Islet of Langerhans (tissue), 1 donor: Measurements from ENCODE around the gene DENND1A.

Experiments used
- FAIRE-seq: peaks from one replicate; lab custom pipeline; 2011; peaks lifted over from hg19 to GRCh38; lab: Jason Lieb, UNC

The DENND1A gene

DNA sequence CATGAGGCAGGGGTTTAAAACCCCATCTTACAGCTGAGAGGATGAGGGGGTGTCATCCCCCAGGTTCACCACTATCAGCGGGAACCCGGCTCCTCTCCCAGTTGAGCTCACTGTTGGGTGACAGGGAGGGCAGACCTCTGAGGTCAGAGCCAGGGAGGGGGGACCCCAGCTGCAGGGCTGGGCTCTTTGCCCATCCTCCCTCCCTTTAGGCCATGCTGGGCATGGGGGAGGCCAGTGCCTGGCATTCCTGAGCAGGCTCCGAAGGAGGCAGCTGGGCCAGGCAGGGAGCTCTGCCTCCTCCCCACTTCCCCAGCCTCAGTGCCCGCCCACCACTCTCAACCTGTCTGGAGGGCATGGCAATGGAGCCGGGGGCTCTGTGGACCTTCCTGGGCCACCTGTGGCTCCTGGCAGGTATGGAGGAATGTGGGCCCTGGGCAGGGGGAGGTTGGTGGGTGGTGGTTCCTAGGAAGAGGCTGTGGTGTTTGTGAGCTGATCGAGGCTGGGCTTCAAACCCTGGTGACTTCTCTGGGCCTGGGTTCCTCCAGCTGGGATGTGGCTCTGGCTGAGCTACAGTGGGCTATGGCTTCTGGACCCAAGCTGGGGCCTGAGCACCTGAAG, 561.3 kb downstream of the DENND1A start:
- FAIRE-seq: no peak

DNA sequence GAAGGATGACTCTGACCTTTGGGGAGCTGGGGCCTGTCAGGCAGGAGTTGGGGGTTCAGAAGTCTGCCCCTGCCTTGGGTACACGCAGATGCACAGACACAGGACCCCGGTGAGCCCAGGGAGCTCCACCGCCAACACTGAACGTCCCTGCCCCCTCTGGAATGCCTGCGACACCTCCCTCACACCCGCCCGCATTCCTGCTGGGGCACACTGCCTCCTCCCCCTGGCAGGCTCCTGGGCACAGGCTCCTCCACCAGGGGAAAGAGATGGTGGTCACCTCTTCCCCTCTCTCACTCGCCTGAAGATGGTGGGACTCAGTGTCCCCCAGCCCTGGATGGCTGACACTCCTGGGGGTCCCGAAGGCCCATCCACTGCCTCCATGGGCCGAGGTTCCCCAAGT, 561.9 kb downstream of the DENND1A start:
- FAIRE-seq: no peak

DNA sequence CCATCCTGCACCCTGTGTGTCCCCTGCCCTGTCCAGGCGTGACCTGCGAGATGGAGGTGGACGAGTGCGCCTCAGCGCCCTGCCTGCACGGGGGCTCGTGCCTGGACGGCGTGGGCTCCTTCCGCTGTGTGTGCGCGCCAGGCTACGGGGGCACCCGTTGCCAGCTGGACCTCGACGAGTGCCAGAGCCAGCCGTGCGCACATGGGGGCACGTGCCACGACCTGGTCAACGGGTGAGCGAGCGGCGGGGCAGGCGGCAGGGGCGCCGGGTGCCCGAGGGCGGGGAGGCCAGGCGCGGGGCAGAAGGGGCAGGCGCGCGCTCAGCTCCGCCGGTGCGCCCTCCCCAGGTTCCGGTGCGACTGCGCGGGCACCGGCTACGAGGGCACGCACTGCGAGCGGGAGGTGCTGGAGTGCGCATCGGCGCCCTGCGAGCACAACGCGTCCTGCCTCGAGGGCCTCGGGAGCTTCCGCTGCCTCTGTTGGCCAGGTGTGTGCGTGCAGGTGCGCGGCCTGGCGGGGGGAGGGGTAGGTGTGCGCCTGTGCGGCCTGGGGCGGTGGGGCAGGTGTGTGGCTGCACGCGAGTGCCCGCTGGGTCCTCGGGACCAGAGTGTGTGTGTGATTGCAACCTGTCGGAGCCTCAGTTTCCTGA, 563.9 kb downstream of the DENND1A start:
- FAIRE-seq: no peak

DNA sequence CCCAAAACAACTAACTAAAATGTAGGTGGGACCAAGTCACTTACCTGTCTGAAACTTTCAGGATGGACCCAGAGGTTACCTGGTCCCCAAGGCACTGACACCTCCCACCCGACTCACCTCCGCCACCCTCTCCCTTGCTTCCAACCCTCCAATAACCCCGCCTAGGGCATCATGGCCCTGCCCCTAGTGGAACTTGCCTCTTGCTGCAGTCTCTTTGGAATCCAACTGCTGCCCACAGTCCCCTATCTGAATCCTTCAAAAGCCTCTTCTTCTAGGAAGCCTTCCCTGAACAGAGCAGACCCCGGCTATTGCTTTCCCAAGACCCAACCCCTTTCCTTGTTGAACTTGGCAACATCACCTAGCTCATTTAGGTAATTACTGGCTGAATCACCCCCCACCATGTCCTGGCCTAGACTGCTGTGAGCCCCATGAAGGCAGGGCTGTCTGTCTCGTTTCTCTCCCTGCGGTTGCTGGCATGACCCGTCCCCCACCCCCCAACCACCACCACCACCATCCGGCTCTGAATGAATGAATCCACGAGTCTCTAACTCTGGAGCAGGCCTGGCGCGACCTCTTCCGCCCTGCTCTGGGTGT, 564.5 kb downstream of the DENND1A start:
- FAIRE-seq: no peak

DNA sequence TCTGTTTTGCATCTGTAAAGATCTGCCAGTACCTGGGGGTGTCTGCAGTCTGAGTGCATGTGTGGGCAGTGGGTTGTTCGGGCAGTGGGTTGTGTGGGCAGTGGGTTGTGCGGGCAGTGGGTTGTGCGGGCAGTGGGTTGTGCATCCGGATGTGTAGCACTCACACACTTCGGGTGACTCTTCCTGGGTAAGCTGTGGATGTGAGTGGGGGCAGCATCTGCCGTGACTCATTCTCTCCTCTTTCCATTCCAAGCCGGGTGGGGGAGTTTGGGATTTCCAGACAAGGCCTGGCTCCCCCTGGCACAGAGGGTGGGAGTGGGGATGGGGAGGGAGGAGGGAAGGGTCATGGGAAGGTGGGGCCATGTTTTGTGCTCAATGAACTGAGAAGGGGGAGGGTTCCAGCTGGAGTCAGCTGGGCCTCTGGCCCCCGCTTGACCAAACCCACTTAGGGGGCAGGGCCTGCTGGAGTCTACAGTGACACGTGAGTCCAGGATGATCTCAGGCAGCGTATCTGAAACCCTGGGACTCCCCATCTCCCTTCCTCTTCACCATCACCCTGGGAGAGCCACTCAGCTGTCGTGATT, 565.6 kb downstream of the DENND1A start:
- no peak for FAIRE-seq

DNA sequence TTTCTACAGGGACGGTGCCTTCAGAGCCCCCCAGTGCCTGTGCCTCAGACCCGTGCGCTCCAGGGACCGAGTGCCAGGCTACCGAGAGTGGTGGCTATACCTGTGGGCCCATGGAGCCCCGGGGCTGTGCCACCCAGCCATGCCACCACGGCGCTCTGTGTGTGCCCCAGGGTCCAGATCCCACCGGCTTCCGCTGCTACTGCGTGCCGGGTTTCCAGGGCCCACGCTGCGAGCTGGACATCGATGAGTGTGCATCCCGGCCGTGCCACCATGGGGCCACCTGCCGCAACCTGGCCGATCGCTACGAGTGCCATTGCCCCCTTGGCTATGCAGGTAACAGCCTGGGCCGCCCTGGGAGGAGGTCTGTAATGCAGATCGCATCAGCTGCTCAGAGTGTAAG, 567.1 kb downstream of the DENND1A start:
- no peak for FAIRE-seq

DNA sequence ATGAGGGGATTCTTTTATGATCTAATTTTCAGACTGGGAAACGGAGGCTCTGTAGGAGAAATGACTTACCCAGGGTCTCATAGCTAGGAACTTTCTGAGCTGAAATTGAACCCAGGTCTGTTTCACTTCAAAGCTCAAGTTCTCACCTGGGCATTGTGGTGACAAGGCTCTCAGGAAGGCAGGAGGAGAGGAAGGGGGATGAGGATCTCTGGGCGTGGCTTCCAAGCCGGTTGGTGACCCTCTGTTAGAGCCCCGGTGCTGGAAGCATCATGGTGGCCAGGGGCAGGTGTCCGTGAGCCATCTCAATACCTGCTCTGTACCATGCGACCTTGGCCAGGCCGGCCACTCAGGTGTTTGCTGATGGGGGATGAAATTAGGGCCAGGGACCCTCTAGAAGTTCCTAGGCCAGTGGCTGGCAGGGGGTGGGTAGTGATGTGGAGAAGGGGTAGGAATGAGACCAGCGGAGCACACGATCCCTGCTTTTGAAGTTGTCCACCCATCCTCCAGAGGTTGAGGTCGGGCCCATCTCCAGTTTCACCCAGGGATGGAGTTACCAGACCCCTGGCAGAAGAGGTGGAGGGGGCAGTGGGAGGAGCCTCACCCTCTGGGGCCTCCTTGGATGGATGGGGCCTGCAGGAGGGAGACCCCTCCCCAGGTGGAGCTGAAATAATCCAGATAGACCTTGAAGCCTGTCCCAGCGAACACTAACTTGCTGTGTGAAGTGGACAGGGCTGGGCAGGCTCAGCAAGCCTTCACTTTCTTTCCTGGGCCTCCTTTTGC, 568.0 kb downstream of the DENND1A start:
- no peak for FAIRE-seq

DNA sequence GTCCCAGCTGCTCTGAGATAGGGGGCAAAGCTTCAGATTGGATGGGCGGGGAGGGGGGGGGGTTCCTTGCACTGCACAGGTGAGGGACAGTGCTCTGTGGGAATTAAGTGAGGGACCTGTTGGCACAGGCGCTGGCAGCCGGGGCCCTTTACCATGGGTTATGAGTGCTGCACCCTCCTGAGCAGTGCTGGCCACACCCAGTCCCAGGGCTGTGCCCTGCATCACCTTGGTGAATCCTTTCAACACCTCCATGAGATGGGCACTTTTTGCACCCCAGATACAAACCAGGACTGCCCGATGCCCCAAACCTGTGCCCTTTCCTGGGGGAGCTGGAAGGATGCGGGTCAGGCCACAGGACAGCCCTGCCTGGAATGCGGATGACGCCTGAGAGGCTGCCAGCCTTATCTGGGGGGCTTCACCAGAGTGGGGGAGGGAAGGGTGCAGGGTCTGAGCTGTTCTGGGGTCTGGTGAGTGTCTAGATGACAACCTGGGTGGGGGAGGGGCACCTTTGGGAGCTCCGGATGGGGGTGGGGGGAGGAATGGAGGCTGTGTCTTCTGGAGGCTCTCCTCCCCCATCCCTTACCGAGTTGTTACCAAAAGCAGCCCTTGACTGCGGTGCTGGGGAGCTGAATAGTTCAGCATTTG, 568.7 kb downstream of the DENND1A start:
- FAIRE-seq: no peak

DNA sequence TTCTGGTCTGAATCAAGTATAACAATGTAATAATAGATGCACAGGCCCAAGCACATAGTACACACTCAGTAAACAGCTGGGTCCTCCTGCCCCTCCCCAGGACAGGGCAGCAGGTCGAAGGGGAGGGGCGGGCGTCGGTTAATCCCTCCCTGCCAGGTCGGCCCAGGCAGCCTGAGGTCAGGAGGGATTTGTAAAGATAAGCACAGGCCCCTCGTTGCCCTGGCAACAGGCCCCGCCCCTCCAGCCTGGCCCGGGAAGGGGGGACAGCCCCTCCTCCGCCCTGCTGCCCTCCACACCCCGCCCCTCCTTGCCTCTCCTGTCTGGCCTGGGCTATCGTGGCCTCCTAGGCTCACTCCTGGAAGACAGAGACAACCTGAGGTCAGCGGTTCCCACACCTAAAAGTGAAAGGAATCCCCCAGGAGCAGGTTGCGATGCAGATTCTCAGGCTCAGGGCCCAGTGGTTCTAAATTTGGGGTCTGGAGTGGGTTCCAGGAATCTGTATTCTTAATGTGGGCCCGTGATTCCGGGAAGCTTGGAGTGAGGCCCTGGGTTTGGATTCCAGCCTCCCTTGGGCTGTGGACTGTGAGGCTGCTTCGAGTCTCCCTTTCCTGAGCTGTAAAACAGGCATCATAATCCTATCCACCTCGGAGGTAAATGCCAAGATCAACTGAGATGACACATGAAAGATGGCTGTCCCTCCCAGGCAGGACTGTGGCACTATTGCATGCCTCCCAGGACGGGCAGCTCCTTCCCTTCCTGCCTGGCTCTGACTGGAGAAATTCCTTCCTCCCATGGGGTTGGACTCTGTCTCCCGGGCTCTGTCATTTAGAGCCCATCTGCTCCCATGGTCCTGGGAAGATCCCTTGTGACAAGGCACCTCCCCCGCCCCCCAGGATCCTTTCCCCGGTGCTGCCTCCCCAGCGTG, 569.5 kb downstream of the DENND1A start:
- FAIRE-seq: no peak

DNA sequence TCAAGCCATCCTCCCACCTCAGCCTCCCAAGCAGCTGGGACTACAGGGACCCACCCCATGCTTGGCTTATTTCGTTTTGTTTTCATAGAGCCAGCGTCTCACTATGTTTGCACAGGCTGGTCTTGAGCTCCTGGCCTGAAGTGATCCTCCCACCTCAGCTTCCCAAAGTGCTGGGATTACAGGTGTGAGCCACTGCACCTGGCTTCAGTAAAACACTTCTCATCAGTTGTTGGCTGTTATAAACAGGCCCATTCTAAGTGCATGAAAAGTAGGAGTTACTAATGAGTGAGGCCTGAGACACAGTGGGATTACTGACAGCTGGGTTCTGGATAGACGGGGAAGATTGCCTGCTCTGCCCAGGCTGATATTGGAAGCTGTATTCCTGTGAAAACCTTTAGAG, 570.4 kb downstream of the DENND1A start:
- no peak for FAIRE-seq

DNA sequence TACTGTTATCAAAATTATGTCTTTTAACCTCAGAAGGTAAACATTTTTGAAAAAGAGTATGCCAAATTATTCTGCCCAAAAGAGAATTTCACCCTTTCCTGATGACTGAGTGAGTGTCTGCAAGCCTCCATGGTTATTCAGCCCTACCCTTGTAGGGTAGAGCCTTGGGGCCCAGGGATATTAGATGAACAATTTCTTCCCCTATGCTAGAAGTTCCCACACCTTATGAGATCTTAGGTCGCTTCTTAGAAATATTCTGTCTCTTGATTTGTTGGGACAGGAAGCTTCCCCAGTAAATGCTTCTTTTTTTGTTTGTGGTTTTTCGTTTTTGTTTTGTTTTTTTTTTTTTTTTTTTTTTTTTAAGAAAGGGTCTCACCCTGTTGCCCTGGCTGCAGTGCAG, 570.8 kb downstream of the DENND1A start:
- FAIRE-seq: no peak

DNA sequence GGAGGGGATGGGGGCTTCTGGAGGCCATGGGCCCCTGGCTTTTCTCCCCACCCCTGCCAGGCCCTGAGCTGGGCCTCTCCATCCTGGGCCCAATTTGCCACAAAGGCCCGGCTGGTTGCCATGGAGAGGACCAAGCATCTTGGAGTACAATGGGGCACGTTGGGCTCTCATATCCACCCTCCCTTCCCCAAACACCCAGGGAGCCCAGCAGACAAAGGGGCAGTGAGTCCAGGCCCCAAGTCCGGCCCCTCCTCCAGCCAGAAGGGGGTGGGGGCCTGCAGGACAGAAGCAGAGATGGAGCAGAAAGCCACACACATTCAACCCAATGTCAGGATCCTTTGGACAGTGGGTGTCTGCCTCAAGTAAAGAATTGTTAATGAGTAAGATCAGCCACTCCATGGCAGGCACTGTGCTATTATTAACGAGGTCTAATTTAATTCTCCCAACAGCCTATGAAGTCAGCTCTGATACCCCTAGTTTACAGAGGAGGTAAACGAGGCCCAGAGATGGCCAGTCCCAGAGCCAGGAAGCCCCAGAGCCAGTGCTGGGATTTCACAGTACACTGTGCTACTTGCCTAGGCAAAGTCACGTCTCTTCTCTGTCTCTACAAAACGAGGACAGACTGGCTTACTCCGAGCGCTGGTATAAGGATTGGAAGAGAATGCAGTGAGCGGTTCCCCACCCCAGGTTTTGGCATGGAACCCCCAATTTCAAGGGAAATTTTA, 571.6 kb downstream of the DENND1A start:
- FAIRE-seq: no peak

DNA sequence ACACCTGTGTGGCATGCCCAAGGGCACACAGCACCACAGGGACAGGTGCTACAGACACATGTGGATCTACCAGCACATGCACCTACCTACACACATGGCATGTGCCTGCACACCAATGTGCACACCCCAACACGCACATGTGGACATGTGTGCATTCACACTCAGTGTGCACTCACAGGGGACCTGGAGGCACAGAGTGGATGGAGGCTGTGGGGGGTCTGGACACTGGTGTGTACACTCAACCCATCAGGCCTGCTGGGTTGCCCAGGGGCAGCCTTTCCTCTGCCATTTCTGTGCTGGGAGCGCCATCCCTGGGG, 572.2 kb downstream of the DENND1A start:
- FAIRE-seq: no peak

DNA sequence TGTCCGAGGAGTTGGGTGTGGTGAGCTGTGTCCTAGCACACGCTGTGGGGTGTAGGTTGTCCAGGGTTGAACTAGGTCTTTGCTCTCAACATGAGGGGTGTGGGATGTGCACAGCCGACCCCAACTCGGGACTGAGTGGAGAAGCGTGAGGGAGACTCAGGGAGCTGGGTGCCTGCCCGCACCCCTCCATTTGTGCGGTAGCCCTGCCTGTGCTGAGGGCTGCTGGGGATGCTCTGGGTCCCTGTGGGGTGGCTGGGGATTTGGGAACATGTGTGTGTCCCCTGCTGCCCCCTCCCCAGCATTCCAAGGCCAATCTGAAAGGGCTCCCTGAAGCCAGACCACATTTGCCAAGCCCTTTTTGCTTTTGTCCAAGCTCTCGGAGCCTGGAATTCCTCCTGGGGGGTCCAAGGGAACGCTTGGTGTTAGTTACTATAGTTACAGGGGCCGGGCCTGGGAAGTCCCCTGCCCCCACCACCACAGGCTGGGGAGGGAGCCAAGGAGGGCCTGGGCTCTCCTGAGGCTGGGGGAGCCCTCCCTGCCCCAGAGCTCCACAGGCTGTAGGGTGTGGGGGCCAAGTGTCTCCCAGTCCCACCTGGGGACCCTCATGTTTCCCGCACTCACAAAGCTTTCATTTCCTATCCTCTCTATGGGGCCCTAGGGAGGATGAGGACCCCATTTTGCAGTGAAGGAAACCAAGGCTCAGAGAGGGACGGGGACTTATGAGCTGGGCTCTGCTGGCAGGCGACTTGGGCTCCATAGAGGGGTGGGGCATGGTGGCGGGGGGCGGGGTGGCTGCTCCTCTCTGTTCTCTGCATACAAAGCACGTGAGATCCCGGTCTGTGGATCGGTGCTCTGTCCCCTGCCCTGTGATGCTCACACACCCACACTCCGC, 572.8 kb downstream of the DENND1A start:
- no peak for FAIRE-seq

DNA sequence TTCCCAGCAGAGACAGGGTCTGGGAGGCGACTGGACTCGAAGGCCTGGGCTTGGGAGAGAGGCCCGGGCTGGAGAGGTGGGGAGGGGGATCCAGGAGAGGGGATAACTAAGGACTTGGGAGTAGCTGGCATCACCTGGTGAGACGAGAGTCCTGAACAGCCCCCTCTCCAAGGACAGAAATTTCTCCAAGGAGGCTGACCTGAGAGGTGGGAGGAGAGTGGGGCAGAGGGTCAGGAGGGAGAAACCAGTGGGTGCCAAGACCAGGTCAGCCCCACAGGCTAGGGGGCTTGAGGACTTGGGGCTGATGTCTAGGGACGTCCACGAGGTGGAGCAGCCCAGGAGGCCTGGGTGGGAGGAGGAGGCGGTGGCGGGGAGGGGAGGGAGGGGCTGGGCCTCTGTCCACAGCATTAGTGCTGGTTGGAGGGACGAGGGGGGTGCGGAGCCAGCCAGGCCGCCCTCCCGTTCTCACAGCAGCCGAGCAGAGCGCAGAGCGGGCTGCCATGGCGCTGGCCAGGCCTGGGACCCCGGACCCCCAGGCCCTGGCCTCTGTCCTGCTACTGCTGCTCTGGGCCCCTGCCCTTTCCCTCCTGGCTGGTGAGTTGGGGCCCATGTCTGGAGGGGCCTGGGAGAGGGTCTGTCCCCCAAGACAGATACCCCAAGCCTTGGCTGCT, 574.0 kb downstream of the DENND1A start, which contains the start of gene CRB2:
Gene CRB2 (plus strand): TSS at position 437 of the 671 bp plus-strand sequence. CDS start 64 bp downstream, at position 501.
- FAIRE-seq: no peak

DNA sequence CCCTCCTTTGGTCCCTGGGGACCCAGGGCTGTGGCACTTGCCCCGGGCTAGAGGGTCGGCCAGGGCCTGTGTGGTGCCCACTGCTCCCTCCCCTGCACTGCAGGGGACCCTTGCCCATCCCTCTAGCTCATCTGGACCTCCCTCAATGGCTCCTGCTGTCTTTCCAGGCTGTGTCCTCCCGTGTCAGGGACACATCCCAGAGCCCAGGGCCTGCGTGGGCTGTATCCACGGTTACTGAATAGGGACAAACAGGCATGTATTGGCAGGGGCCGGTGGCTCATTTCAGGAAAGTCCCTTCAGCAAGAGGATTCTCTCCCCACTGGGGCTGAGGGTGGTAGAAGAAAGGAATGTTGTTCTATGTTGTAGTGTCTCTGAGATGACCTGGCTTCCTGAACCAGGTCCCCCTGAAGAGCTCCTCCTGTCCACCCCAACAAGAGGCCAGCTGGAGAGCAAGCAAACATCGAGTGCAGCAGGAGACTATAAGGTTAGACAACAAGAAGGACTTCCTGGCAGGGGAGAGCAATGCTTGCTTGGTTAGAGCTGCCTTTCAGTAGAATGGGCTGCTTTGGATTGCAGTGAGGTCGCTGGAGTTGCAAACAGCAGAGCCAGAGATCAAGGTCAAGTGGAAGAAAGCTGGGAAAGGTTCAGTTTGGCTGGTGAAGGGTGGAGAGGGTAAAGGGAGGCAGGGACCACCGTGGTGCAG, 575.0 kb downstream of the DENND1A start:
- no peak for FAIRE-seq

DNA sequence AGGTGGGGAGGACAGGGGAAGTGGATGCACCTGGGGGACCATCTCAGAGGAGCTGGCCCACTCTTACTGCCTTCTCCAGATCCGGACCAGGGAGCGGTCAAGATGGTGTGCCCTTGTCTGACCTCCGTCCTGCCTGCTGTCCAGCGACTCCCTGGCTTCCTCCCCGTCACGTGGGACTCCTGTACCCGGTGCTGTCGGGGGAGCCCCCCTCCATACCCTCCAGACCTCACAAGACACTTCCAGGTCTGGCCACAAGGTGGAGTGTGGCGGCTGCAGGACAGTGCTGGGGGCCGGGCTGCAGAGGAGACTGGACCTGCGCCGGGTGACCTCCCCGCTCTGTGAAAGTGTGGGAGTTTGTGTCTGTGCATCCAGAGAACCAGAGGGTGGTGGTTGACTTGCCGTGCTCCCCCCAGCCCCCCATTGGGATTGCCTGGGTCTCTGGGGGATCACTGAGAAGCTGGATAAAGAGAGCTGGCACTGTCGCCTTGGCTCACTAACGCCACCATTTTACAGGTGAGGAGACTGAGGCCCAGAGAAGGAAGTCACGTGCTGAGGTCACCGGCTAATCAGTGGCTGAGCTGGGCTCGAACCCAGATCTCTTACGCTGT, 575.8 kb downstream of the DENND1A start:
- no peak for FAIRE-seq

DNA sequence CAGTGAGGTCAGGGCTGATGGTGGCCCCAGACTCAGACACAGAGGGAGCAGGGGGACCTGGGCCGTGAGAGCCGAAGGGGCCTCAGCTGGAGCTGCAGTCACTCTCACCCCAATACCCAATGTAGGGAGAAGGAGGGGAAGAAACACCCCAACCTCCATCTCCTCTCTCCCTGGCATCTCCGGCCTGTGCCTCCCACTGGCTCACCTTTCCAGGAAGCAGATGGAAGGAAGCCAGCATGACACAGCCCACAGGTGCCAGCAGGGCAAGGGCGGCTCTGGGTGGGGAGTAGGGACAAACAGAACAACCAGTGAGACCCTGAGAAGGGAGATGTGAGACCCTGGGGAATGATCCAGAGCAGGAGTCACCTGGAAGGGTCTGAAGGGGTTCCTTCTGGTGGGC, 576.9 kb downstream of the DENND1A start:
- no peak for FAIRE-seq
